Measurements from ENCODE around the gene PRKG1.

The PRKG1 gene

GRCh38 chr10:51074238-51075028 is at the start of gene PRKG1:
Gene PRKG1 (plus strand): TSS chr10:51074487.
- TF ChIP-seq CTCF (IDR thresholded peaks at IDR 0.05; ENCODE audit: low read depth, low read length): no peak
- peak within 1 kb of the TSS; percentile 83 for H3K4me3 ChIP-seq (ENCODE audit: low read depth, low read length)

- no peak for TF ChIP-seq CTCF (IDR thresholded peaks at IDR 0.05; ENCODE audit: low read depth, low read length)
- H3K4me3 ChIP-seq (ENCODE audit: low read depth, low read length): no peak overlapping the region
Measured at GRCh38 chr10:51028420-51028819, 45.9 kb upstream of the PRKG1 start.

- H3K4me3 ChIP-seq (ENCODE audit: low read depth, low read length): no peak overlapping the region
- no peak for TF ChIP-seq CTCF (IDR thresholded peaks at IDR 0.05; ENCODE audit: low read depth, low read length)
Measured at GRCh38 chr10:51029172-51029641, 45.1 kb upstream of the PRKG1 start.

GRCh38 chr10:51030480-51030879 is 43.8 kb upstream of the PRKG1 start:
- no peak for TF ChIP-seq CTCF (IDR thresholded peaks at IDR 0.05; ENCODE audit: low read depth, low read length)
- H3K4me3 ChIP-seq (ENCODE audit: low read depth, low read length): no peak overlapping the region

GRCh38 chr10:51031950-51032349 is 42.3 kb upstream of the PRKG1 start:
- no peak for TF ChIP-seq CTCF (IDR thresholded peaks at IDR 0.05; ENCODE audit: low read depth, low read length)
- H3K4me3 ChIP-seq (ENCODE audit: low read depth, low read length): no peak overlapping the region

- TF ChIP-seq CTCF (IDR thresholded peaks at IDR 0.05; ENCODE audit: low read depth, low read length): no peak
- no peak overlapping the region for H3K4me3 ChIP-seq (ENCODE audit: low read depth, low read length)
Measured at GRCh38 chr10:51034769-51035168, 39.5 kb upstream of the PRKG1 start.

GRCh38 chr10:51035344-51035743 is 38.9 kb upstream of the PRKG1 start:
- no peak for TF ChIP-seq CTCF (IDR thresholded peaks at IDR 0.05; ENCODE audit: low read depth, low read length)

More at GRCh38 chr10:51035344-51035743, 38.9 kb upstream of the PRKG1 start:
- H3K4me3 ChIP-seq (ENCODE audit: low read depth, low read length): no peak overlapping the region
